MM.1S (cell line): ENCODE measurements around the gene ANKIB1.

Experiments used
- EZH2 ChIP-seq: fragments of 300-600 bp; sonication (generic); optimal IDR thresholded peaks from 2 replicates; pipeline ENCODE3; 2017; ENCODE audit warnings: low read depth, mild to moderate bottlenecking, antibody characterized with exemption, low read length, mixed read lengths
- EZH2phosphoT487 ChIP-seq: fragments of 300-600 bp; sonication (generic); IDR thresholded peaks from 2 replicates; pipeline ENCODE4 v1.6.1; 2018; ENCODE audit warnings: antibody characterized with exemption, low read length
- TF ChIP-seq, protein P1 (sequence below): fragments of 300-600 bp; sonication (generic); IDR thresholded peaks from 2 replicates; pipeline ENCODE4 v1.5.1; 2016; ENCODE audit warnings: antibody characterized with exemption, low read length, mixed read lengths

DNA sequence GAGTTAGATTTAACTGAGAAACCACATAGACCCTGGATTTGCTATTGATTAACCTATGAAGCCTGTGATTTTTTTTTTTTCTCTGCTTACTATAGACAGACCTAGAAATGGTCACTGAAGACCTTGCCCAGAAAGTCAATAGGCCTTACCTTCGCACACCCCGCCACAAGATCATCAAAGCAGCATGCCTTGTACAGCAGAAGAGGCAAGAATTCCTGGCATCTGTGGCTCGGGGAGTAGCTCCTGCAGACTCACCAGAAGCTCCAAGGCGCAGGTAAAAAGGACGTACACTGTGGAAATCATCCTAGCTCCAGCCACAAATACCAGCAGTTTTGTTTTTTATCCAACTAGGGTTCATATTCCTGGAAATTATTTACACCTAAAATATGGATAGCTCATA lies 145.3 kb downstream of the ANKIB1 start:
- TF ChIP-seq, protein P1, sequence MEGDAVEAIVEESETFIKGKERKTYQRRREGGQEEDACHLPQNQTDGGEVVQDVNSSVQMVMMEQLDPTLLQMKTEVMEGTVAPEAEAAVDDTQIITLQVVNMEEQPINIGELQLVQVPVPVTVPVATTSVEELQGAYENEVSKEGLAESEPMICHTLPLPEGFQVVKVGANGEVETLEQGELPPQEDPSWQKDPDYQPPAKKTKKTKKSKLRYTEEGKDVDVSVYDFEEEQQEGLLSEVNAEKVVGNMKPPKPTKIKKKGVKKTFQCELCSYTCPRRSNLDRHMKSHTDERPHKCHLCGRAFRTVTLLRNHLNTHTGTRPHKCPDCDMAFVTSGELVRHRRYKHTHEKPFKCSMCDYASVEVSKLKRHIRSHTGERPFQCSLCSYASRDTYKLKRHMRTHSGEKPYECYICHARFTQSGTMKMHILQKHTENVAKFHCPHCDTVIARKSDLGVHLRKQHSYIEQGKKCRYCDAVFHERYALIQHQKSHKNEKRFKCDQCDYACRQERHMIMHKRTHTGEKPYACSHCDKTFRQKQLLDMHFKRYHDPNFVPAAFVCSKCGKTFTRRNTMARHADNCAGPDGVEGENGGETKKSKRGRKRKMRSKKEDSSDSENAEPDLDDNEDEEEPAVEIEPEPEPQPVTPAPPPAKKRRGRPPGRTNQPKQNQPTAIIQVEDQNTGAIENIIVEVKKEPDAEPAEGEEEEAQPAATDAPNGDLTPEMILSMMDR, result no peak
- TF ChIP-seq EZH2 (no peak), EZH2phosphoT487 (no peak)
